Measurements from ENCODE around the gene GNAQ.

DNA sequence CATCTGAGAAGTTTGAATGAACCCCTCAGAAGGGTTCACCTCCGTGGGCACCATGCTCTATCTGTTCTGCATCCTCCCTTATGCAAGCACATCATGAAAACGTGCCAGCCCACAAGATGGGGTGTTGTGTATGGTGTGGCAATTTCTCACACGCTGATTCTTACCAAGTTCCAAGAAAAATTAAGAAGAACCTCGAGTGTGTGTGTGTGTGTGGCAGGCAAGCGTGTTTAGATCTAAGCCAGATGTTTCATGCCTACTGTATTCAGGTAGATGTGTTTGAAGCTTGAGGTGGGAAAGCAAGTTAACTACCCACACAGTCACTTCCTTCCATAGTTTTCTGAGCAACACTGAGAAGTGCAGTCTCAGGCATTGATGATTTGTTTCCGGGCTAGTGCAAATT, 305.8 kb downstream of the GNAQ start:
- TF ChIP-seq CTCF (IDR thresholded peaks at IDR 0.05): no peak
- no peak for TF ChIP-seq ZFX (IDR thresholded peaks at IDR 0.05; ENCODE audit: borderline replicate concordance)

Data from 22Rv1 (cell line).